ENCODE data around the gene DAW1.
"Not testable (repeated sequence)": the region's sequence is repeated elsewhere in the genome, so short reads cannot be mapped to it uniquely, and the experiment has no call there.

Gene DAW1

GRCh38 chr2:227871375-227871791, at the start of gene DAW1:
DAW1 (plus strand) TSS chr2:227871631; CDS start chr2:227871690, 59 bp downstream.
- DNase-seq (ENCODE audit: low spot score) = no peak

- DNase-seq (ENCODE audit: low spot score) = no peak
Observed at GRCh38 chr2:227822416-227823003, 48.9 kb upstream of the DAW1 start.

- no peak for DNase-seq (ENCODE audit: low spot score)
Observed at GRCh38 chr2:227823922-227824321, 47.5 kb upstream of the DAW1 start.

- DNase-seq (ENCODE audit: low spot score) = no peak
Observed at GRCh38 chr2:227824711-227825110, 46.7 kb upstream of the DAW1 start.

- no peak for DNase-seq (ENCODE audit: low spot score)
Observed at GRCh38 chr2:227826019-227826521, 45.4 kb upstream of the DAW1 start.

- DNase-seq (ENCODE audit: low spot score) = no peak
Observed at GRCh38 chr2:227826563-227826962, 44.9 kb upstream of the DAW1 start.

- no peak for DNase-seq (ENCODE audit: low spot score)
Observed at GRCh38 chr2:227827143-227827542, 44.3 kb upstream of the DAW1 start.

- no peak for DNase-seq (ENCODE audit: low spot score)
Observed at GRCh38 chr2:227828477-227828912, 42.9 kb upstream of the DAW1 start.

- no peak for DNase-seq (ENCODE audit: low spot score)
Observed at GRCh38 chr2:227829337-227829736, 42.1 kb upstream of the DAW1 start.

GRCh38 chr2:227834423-227834822, 37.0 kb upstream of the DAW1 start:
- DNase-seq (ENCODE audit: low spot score) = no peak

- no peak for DNase-seq (ENCODE audit: low spot score)
Observed at GRCh38 chr2:227834916-227835650, 36.3 kb upstream of the DAW1 start.

- DNase-seq (ENCODE audit: low spot score) = not testable (repeated sequence)
Observed at GRCh38 chr2:227839339-227840129, 31.9 kb upstream of the DAW1 start.

- DNase-seq (ENCODE audit: low spot score) = no peak
Observed at GRCh38 chr2:227846831-227847230, 24.6 kb upstream of the DAW1 start.

GRCh38 chr2:227848146-227848545, 23.3 kb upstream of the DAW1 start:
- no peak for DNase-seq (ENCODE audit: low spot score)

GRCh38 chr2:227848586-227848985, 22.8 kb upstream of the DAW1 start:
- no peak for DNase-seq (ENCODE audit: low spot score)

GRCh38 chr2:227849906-227850305, 21.5 kb upstream of the DAW1 start:
- DNase-seq (ENCODE audit: low spot score) = no peak

- no peak for DNase-seq (ENCODE audit: low spot score)
Observed at GRCh38 chr2:227853204-227853629, 18.2 kb upstream of the DAW1 start.

GRCh38 chr2:227853765-227854271, 17.6 kb upstream of the DAW1 start:
- DNase-seq (ENCODE audit: low spot score) = no peak

- no peak for DNase-seq (ENCODE audit: low spot score)
Observed at GRCh38 chr2:227855440-227855839, 16.0 kb upstream of the DAW1 start.

- no peak for DNase-seq (ENCODE audit: low spot score)
Observed at GRCh38 chr2:227856697-227857096, 14.7 kb upstream of the DAW1 start.

GRCh38 chr2:227860221-227860641, 11.2 kb upstream of the DAW1 start:
- no peak for DNase-seq (ENCODE audit: low spot score)

- no peak for DNase-seq (ENCODE audit: low spot score)
Observed at GRCh38 chr2:227861011-227861410, 10.4 kb upstream of the DAW1 start.

Data from NAMALWA (cell line).